HepG2 (cell line): ENCODE measurements around the gene C12orf42. TPM values are rescaled to one million over a fixed set of nuclear protein-coding genes. Genes with fewer than 3 reads are reported as not detected.
"Not testable (repeated sequence)": the region's sequence is repeated elsewhere in the genome, so short reads cannot be mapped to it uniquely, and the experiment has no call there.

Source experiments
- ATAC-seq: fragments of 200-7000 bp; cut with Tn5 transposase; 3 replicates; pipeline ENCODE4 v1.9.1; 2020; ENCODE audit warnings: mild to moderate bottlenecking, moderate library complexity
- BruUV-seq: library from RNA; stranded (reverse); fragments of 400-500 nt; replicated peaks from 2 replicates; lab custom pipeline; 2021; lab: Mats Ljungman, UMichigan
- CTCF ChIA-PET: fragments of 300-600 bp; formaldehyde crosslinking; extraction: SDS; loops from one replicate; lab custom pipeline; 2021; ENCODE audit warnings: low total read pairs, inconsistent platforms, low intra/inter-chr PET ratio; lab: Yijun Ruan, JAX
- POLR2A ChIA-PET: fragments of 350-600 bp; sonication (Branson Sonifier 250); formaldehyde crosslinking; loops from one replicate; lab custom pipeline; 2020; ENCODE audit warnings: antibody characterized with exemption, inconsistent platforms; lab: Yijun Ruan, JAX
- DNase-seq: peaks from one replicate; pipeline ENCODE4 v3.0.0-alpha.2; 2015; ENCODE audit warnings: low spot score
- FAIRE-seq: peaks from 3 replicates; lab custom pipeline; 2011; peaks lifted over from hg19 to GRCh38; lab: Jason Lieb, UNC
- H2AFZ ChIP-seq: one replicate; pipeline ENCODE4 v1.6.1; 2011; ENCODE audit warnings: low read length, inconsistent platforms
- H3K27ac ChIP-seq: fragments of 300-600 bp; 3 replicates; pipeline ENCODE4 v1.8.0; 2011; ENCODE audit warnings: mixed run types, mild to moderate bottlenecking, mixed read lengths, low read length, inconsistent platforms; ENCODE audit not compliant: insufficient read depth; ENCODE audit errors: extremely low read length
- H3K27me3 ChIP-seq, 2 experiments: fragments of 200-600 bp in 1 of 2; 2 replicates in 1 of 2; 3 replicates in 1 of 2; pipeline versions ENCODE4 v1.6.0 to v1.8.0; 2011; ENCODE audit warnings: low read length in 2 of 2, mild to moderate bottlenecking in 2 of 2, moderate library complexity in 2 of 2, inconsistent platforms in 1 of 2; ENCODE audit not compliant: insufficient read depth in 2 of 2, control insufficient read depth in 1 of 2
- H3K36me3 ChIP-seq, 2 experiments: fragments of 200-600 bp in 1 of 2; replicated peaks in 1 of 2; 2 replicates in 1 of 2; 3 replicates in 1 of 2; pipeline versions ENCODE4 v1.5.1 to v1.8.0; 2011; ENCODE audit warnings: low read length in 2 of 2, inconsistent platforms in 1 of 2; ENCODE audit not compliant: insufficient read depth in 2 of 2, control insufficient read depth in 1 of 2
- H3K4me1 ChIP-seq: 2 replicates; pipeline ENCODE4 v1.5.1; 2012; ENCODE audit warnings: low read length, inconsistent platforms; ENCODE audit not compliant: insufficient read depth
- H3K4me2 ChIP-seq: 2 replicates; pipeline ENCODE4 v1.6.0; 2011; ENCODE audit warnings: low read depth, low read length, inconsistent platforms
- H3K4me3 ChIP-seq, 3 experiments: fragments of 200-600 bp in 1 of 3; sonication (generic), shearing (Covaris generic) in 1 of 3; replicated peaks in 1 of 3; 2 replicates each; pipeline ENCODE4 v1.5.1; 2011 to 2016; ENCODE audit warnings: low read length in 3 of 3, inconsistent platforms in 2 of 3, low read depth in 2 of 3, mild to moderate bottlenecking in 2 of 3, control low read depth in 1 of 3, mixed read lengths in 1 of 3; ENCODE audit not compliant: insufficient read depth in 1 of 3
- H3K79me2 ChIP-seq: one replicate; pipeline ENCODE4 v1.6.1; 2011; ENCODE audit warnings: low read length, inconsistent platforms; ENCODE audit not compliant: insufficient read depth
- H3K9ac ChIP-seq: 2 replicates; pipeline ENCODE4 v1.6.0; 2011; ENCODE audit warnings: mild to moderate bottlenecking, low read depth, low read length, inconsistent platforms; ENCODE audit not compliant: insufficient read depth
- H3K9me3 ChIP-seq: 2 replicates; pipeline ENCODE4 v1.5.1; 2012; ENCODE audit warnings: mild to moderate bottlenecking, low read length
- H4K20me1 ChIP-seq: 2 replicates; pipeline ENCODE4 v1.6.0; 2011; ENCODE audit warnings: inconsistent platforms, mild to moderate bottlenecking, low read length, moderate library complexity; ENCODE audit not compliant: insufficient read depth
- ELF1 ChIP-seq: sonication (generic); formaldehyde crosslinking; IDR thresholded peaks from 2 replicates; pipeline ENCODE4 v1.4.0; 2020; ENCODE audit warnings: missing genetic modification reagents
- HNRNPK ChIP-seq: fragments of 200-400 bp; formaldehyde crosslinking; IDR thresholded peaks from 2 replicates; pipeline ENCODE4 v1.6.1; 2018; ENCODE audit warnings: low read length, low read depth, moderate library complexity, mild to moderate bottlenecking; ENCODE audit not compliant: poor library complexity, severe bottlenecking
- KDM6A ChIP-seq: IDR thresholded peaks from 2 replicates; pipeline ENCODE4 v1.6.1; 2016; ENCODE audit warnings: low read depth
- NFATC3 ChIP-seq: sonication (generic); formaldehyde crosslinking; IDR thresholded peaks from 2 replicates; pipeline ENCODE4 v1.5.1; 2020; ENCODE audit warnings: mild to moderate bottlenecking, missing genetic modification reagents
- NR1H2 ChIP-seq: sonication (generic); formaldehyde crosslinking; IDR thresholded peaks from 2 replicates; pipeline ENCODE4 v1.8.1; 2022; ENCODE audit warnings: low read depth, missing genetic modification reagents, borderline replicate concordance
- SIN3B ChIP-seq: fragments of 150-350 bp; IDR thresholded peaks from 2 replicates; pipeline ENCODE4 v1.6.1; 2014; ENCODE audit warnings: low read length
- STAG1 ChIP-seq: sonication (generic); formaldehyde crosslinking; IDR thresholded peaks from 2 replicates; pipeline ENCODE4 v1.4.0; 2020; ENCODE audit warnings: missing genetic modification reagents
- TEAD3 ChIP-seq: optimal IDR thresholded peaks from 2 replicates; pipeline ENCODE3; 2016; ENCODE audit warnings: borderline replicate concordance
- ZEB1 ChIP-seq: IDR thresholded peaks from 2 replicates; pipeline ENCODE4 v1.6.1; 2012; ENCODE audit warnings: mild to moderate bottlenecking, low read depth, inconsistent platforms; ENCODE audit not compliant: insufficient replicate concordance
- WGBS: methylation state at CpG from one replicate; pipeline ENCODE4 v1.1.6; 2017; ENCODE audit warnings: low lambda C conversion rate; 5-methylcytosine and 5-hydroxymethylcytosine counted together
- in situ Hi-C: cut with HindIII; loops from 2 replicates; pipeline ENCODE4 v1.10.0; 2017; ENCODE audit warnings: low pct_unique_long_range_greater_than_20kb; ENCODE audit not compliant: extremely low pct_ligation_motif_present
- intact Hi-C: fragments of 100-400 bp; cut with micrococcal nuclease; formaldehyde crosslinking; loops from one replicate; pipeline ENCODE4 v1.10.0; 2022; ENCODE audit not compliant: unreplicated experiment
- polyA plus RNA-seq, 8 experiments: library from polyadenylated mRNA; depleted of rRNA in 3 of 8; stranded (reverse) in 7 of 8; unstranded in 1 of 8; fragments of >200 nt; fragmentation: Illumina TruSeq in 4 of 8; extraction: Trizol in 4 of 8; gene quantifications; 2 replicates each; pipeline versions ENCODE4 v1.2.1 to v1.2.3, GENCODE V29; 2011 to 2016; ENCODE audit warnings: low read depth in 4 of 8, missing spikeins in 1 of 8, mixed read lengths in 1 of 8; ENCODE audit not compliant: insufficient read depth in 1 of 8
- total RNA-seq, 5 experiments: library from RNA; depleted of rRNA; stranded (reverse); fragments of >200 nt; fragmentation: Illumina TruSeq; extraction: Trizol; gene quantifications; 2 replicates each; pipeline ENCODE4 v1.2.3, GENCODE V29; 2016; ENCODE audit warnings: low read depth in 1 of 5
- TF ChIP-seq, protein P1 (sequence below): sonication (generic); formaldehyde crosslinking; IDR thresholded peaks from 2 replicates; pipeline ENCODE4 v1.4.0; 2020; ENCODE audit warnings: mild to moderate bottlenecking, missing genetic modification reagents
- TF ChIP-seq, protein P2 (sequence below): sonication (generic); formaldehyde crosslinking; IDR thresholded peaks from 2 replicates; pipeline ENCODE4 v1.5.0; 2020; ENCODE audit warnings: mild to moderate bottlenecking, missing genetic modification reagents, moderate library complexity
- TF ChIP-seq, protein P3 (sequence below): sonication (generic); formaldehyde crosslinking; IDR thresholded peaks from 2 replicates; pipeline ENCODE4 v1.4.0; 2020; ENCODE audit warnings: missing genetic modification reagents

Gene C12orf42
- total and polyA plus RNA-seq, 2 of the 13 experiments (the other 11 are each of a cell fraction or from before 2014, with no cell fraction given) = not detected

DNA sequence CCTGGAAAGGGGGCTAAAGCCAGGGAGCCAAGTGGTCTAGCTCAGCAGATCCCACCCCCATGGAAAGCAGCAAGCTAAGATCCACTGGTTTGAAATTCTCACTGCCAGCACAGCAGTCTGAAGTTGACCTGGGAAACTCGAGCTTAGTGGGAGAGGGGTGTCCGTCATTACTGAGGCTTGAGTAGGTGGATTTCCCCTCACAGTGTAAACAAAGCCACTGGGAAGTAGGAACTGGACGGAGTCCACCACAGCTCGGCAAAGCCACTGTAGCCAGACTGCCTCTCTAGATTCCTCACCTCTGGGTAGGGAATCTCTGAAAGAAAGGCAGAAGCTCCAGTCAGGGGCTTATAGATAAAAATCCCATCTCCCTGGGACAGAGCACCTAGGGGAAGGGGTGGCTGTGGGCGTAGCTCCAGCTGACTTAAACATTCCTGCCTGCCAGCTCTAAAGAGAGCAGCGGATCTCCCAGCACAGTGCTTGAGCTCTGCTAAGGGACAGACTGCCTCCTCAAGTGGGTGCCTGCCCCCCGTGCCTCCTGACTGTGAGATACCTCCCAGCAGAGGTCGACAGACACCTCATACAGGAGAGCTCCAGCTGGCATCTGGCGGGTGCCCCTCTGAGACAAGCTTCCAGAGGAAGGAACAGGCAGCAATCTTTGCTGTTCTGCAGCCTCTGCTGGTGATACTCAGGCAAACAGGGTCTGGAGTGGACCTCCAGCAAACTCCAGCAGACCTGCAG is 70.8 kb downstream of the C12orf42 start:
- BruUV-seq, H3K36me3 ChIP-seq, in situ Hi-C loops, H3K27ac ChIP-seq, DNase-seq, H2AFZ ChIP-seq, H4K20me1 ChIP-seq, H3K4me3 ChIP-seq, H3K27me3 ChIP-seq, FAIRE-seq, H3K79me2 ChIP-seq, CTCF ChIA-PET, POLR2A ChIA-PET, H3K9ac ChIP-seq, H3K9me3 ChIP-seq: not testable (repeated sequence)
- peak; percentile 55 for ATAC-seq
- peak overlapping the region; percentile 44 for H3K4me2 ChIP-seq
- intact Hi-C loops = loop anchor here (1.0 kb wide), 1 partner anchor 79 kb away; no protein-coding TSS in a partner anchor
- H3K4me1 ChIP-seq = peaks cover 19% of the 10 kb centered on the region; the same call in 1 of the 2 replicates
- WGBS = 11% methylated on average over 3 of the region's 9 CpGs
- peak; percentile 17; the same call in 1 of the 2 replicates for TF ChIP-seq STAG1
- TF ChIP-seq, protein P1, sequence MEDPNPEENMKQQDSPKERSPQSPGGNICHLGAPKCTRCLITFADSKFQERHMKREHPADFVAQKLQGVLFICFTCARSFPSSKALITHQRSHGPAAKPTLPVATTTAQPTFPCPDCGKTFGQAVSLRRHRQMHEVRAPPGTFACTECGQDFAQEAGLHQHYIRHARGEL (CRISPR knock-in tag) = peak; percentile 63; the same call in 1 of the 2 replicates
- TF ChIP-seq, protein P2, sequence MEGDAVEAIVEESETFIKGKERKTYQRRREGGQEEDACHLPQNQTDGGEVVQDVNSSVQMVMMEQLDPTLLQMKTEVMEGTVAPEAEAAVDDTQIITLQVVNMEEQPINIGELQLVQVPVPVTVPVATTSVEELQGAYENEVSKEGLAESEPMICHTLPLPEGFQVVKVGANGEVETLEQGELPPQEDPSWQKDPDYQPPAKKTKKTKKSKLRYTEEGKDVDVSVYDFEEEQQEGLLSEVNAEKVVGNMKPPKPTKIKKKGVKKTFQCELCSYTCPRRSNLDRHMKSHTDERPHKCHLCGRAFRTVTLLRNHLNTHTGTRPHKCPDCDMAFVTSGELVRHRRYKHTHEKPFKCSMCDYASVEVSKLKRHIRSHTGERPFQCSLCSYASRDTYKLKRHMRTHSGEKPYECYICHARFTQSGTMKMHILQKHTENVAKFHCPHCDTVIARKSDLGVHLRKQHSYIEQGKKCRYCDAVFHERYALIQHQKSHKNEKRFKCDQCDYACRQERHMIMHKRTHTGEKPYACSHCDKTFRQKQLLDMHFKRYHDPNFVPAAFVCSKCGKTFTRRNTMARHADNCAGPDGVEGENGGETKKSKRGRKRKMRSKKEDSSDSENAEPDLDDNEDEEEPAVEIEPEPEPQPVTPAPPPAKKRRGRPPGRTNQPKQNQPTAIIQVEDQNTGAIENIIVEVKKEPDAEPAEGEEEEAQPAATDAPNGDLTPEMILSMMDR (CRISPR knock-in tag) = peak; percentile 41
- peak; percentile 45 for TF ChIP-seq TEAD3 (CRISPR knock-in tag)
- TF ChIP-seq, all 625 proteins: peak for 4; not testable (repeated sequence) for 621

DNA sequence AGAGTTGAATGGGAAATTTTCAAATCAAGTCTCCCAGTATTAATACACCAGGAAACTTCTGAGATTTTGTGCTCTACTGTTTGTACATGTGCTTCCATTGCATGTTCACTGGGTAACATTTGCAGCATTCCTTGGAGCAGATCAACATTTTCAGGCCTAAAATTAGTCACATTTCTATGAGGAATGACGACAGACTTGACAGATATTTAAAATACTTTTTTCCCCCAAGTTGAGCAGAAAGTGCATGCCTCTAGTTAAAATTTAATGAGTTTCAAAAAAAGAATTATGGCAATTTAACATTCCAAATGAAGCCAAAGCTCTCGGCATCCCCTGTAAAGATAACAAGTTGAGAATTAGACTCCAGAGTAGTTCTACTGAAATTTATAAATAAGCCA is 72.3 kb downstream of the C12orf42 start:
- no peak overlapping the region for H3K9ac ChIP-seq
- BruUV-seq = no TSS peak
- no peaks in the 10 kb centered on the region for H3K9me3 ChIP-seq
- FAIRE-seq = no peak
- H3K4me2 ChIP-seq = no peak overlapping the region
- H3K4me1 ChIP-seq = peaks cover 19% of the 10 kb centered on the region; the same call in 1 of the 2 replicates
- no peaks in the 10 kb centered on the region for H4K20me1 ChIP-seq
- intact Hi-C loops (no loop called here), in situ Hi-C loops (no loop called here)
- CTCF ChIA-PET = no interaction called here
- DNase-seq = no peak
- H3K79me2 ChIP-seq = no peaks in the 10 kb centered on the region
- no peak overlapping the region for H3K4me3 ChIP-seq
- H3K36me3 ChIP-seq = no peaks in the 10 kb centered on the region
- POLR2A ChIA-PET = no interaction called here
- WGBS = 1% methylated on average over 2 of the region's 2 CpGs
- no peak overlapping the region for H2AFZ ChIP-seq
- H3K27ac ChIP-seq = no peak overlapping the region
- no peak for ATAC-seq
- H3K27me3 ChIP-seq = no peaks in the 10 kb centered on the region; a peak in 1 of 5 replicates
- TF ChIP-seq NR1H2 (CRISPR knock-in tag) (no peak), ZEB1 (no peak), ELF1 (CRISPR knock-in tag) (no peak), SIN3B (no peak), KDM6A (CRISPR knock-in tag) (no peak), HNRNPK (no peak), NFATC3 (CRISPR knock-in tag) (no peak)
- TF ChIP-seq, protein P3, sequence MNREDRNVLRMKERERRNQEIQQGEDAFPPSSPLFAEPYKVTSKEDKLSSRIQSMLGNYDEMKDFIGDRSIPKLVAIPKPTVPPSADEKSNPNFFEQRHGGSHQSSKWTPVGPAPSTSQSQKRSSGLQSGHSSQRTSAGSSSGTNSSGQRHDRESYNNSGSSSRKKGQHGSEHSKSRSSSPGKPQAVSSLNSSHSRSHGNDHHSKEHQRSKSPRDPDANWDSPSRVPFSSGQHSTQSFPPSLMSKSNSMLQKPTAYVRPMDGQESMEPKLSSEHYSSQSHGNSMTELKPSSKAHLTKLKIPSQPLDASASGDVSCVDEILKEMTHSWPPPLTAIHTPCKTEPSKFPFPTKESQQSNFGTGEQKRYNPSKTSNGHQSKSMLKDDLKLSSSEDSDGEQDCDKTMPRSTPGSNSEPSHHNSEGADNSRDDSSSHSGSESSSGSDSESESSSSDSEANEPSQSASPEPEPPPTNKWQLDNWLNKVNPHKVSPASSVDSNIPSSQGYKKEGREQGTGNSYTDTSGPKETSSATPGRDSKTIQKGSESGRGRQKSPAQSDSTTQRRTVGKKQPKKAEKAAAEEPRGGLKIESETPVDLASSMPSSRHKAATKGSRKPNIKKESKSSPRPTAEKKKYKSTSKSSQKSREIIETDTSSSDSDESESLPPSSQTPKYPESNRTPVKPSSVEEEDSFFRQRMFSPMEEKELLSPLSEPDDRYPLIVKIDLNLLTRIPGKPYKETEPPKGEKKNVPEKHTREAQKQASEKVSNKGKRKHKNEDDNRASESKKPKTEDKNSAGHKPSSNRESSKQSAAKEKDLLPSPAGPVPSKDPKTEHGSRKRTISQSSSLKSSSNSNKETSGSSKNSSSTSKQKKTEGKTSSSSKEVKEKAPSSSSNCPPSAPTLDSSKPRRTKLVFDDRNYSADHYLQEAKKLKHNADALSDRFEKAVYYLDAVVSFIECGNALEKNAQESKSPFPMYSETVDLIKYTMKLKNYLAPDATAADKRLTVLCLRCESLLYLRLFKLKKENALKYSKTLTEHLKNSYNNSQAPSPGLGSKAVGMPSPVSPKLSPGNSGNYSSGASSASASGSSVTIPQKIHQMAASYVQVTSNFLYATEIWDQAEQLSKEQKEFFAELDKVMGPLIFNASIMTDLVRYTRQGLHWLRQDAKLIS (CRISPR knock-in tag) = no peak
